ENCODE data around the gene IGF1R. TPM values are rescaled to one million over a fixed set of nuclear protein-coding genes. Genes with fewer than 3 reads are reported as not detected.

Gene IGF1R
- total RNA-seq, 4 donors from 2014 or later, result 59.6 to 172 (median 88.5) TPM

DNA sequence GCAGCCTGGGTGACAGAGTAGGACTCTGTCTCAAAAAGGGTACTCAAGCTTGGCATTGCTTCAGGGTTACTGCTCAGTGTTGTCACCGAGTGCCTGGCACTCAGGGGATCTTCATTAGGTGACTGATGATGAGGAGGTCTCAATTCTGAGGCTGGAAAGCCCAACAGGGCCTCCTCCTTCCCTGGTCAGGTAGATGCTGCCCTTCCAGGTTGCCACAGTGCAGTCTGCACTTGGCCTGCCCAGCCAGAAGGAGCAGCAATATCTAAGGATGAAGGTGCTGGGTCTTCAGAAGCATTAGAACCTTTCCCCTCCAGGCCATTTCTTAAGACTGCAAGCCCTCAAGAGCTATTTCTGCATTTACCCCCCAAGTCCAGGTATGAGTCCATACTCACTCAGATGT lies 317.3 kb downstream of the IGF1R start:
- H3K4me3 ChIP-seq (ENCODE audit: low read depth, poor library complexity, severe bottlenecking), result no peak overlapping the region
- intact Hi-C loops (cut with DNase I; ENCODE audit: low total_unique reads), result no loop called here
- 83 to 88% methylated on average over 1 of the region's 1 CpG for WGBS, 2 donors

GRCh38 chr15:98966091-98966787 lies 317.9 kb downstream of the IGF1R start:
- H3K4me3 ChIP-seq (ENCODE audit: low read depth, poor library complexity, severe bottlenecking), result no peak overlapping the region
- intact Hi-C loops (cut with DNase I; ENCODE audit: low total_unique reads), result no loop called here
- TF ChIP-seq CTCF (IDR thresholded peaks at IDR 0.05) (no peak), POLR2A (IDR thresholded peaks at IDR 0.05) (no peak)
- peak in 1 of 2 donors; percentile 50 for DNase-seq (ENCODE audit: low spot score in 2 of 2)
- WGBS, 2 donors, result 83% methylated on average over 5 of the region's 5 CpGs

More for the DNA sequence above, 317.3 kb downstream of the IGF1R start:
- DNase-seq (ENCODE audit: low spot score in 2 of 2), result peak in 1 of 2 donors; percentile 34
- TF ChIP-seq POLR2A (IDR thresholded peaks at IDR 0.05) (no peak), CTCF (IDR thresholded peaks at IDR 0.05) (no peak)

DNA sequence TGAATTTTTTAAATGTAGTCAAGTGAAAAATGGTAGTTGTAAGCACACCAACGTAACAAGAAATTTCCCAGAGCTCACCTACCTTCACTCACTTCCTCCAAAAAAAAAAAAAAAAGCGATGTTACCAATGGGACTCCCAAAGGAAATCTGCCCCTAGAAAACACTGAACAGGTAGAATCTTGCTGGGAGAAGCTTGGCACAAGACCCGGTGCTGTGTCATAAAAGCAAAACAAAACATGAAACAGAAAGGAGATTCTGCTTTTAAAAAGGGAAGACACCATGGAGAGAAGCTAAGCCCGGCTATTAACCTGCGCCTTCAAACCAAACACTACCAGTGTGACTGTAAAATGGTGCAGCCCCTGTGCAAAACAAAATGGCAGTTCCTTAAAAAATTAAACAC lies 318.8 kb downstream of the IGF1R start:
- TF ChIP-seq CTCF (IDR thresholded peaks at IDR 0.05) (no peak), POLR2A (IDR thresholded peaks at IDR 0.05) (no peak)
- 43 to 44% methylated on average over 5 of the region's 5 CpGs for WGBS, 2 donors
- H3K4me3 ChIP-seq (ENCODE audit: low read depth, poor library complexity, severe bottlenecking), result no peak overlapping the region
- intact Hi-C loops (cut with DNase I; ENCODE audit: low total_unique reads), result no loop called here
- DNase-seq (ENCODE audit: low spot score in 2 of 2), result no peak

GRCh38 chr15:98967916-98968315 lies 319.6 kb downstream of the IGF1R start:
- TF ChIP-seq POLR2A (IDR thresholded peaks at IDR 0.05) (no peak), CTCF (IDR thresholded peaks at IDR 0.05) (no peak)
- WGBS, 2 donors, result 86 to 91% methylated on average over 5 of the region's 5 CpGs
- intact Hi-C loops (cut with DNase I; ENCODE audit: low total_unique reads), result no loop called here
- no peak overlapping the region for H3K4me3 ChIP-seq (ENCODE audit: low read depth, poor library complexity, severe bottlenecking)
- DNase-seq (ENCODE audit: low spot score in 2 of 2), result peak in 1 of 2 donors; percentile 70

GRCh38 chr15:98968576-98968975 lies 320.2 kb downstream of the IGF1R start:
- peak; percentile 12 to 34 for DNase-seq (ENCODE audit: low spot score in 2 of 2)
- intact Hi-C loops (cut with DNase I; ENCODE audit: low total_unique reads), result no loop called here
- no peak overlapping the region for H3K4me3 ChIP-seq (ENCODE audit: low read depth, poor library complexity, severe bottlenecking)
- WGBS, 2 donors, result 93 to 94% methylated on average over 10 of the region's 10 CpGs
- no peak for TF ChIP-seq POLR2A (IDR thresholded peaks at IDR 0.05)

DNA sequence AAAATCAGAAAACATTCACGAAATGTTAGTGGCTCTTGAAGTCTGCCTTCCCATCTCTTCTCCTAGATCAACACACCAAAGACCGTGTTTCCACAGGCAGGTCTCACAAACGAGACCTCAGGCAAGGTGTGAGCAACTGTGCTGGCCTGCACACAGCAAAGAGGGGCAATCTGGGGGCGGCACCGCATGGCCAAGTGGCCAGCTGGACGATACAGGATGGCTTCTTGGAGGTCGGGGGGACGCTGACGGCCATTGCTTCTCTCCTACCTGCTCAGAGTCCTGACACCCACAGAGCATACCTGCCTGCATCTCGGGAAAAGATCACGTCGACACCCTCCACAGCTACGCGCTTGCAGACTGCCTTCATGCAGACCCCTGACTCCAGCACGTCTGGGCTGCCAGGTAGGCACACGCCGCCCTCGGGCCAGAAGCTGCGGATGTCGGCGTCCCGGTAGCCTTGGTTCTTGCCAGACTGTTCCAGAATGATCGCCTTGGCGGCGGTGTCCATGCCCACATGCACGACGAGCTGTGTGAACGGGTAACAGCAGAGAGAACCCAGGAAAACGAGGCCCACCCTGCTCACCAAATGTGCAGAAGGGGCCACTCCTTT lies 320.9 kb downstream of the IGF1R start:
- 89 to 90% methylated on average over 29 of the region's 29 CpGs for WGBS, 2 donors

More for the DNA sequence above, 320.9 kb downstream of the IGF1R start:
- H3K4me3 ChIP-seq (ENCODE audit: low read depth, poor library complexity, severe bottlenecking), result no peak overlapping the region
- intact Hi-C loops (cut with DNase I; ENCODE audit: low total_unique reads), result no loop called here
- peak; percentile 13 to 75 for DNase-seq (ENCODE audit: low spot score in 2 of 2)
- TF ChIP-seq CTCF (IDR thresholded peaks at IDR 0.05) (no peak), POLR2A (IDR thresholded peaks at IDR 0.05) (no peak)
